WI38 (cell line): ENCODE measurements around the gene CAMK2D.
"Not testable (repeated sequence)": the region's sequence is repeated elsewhere in the genome, so short reads cannot be mapped to it uniquely, and the experiment has no call there.

Source experiments
- H3K4me3 ChIP-seq: 2 replicates; pipeline ENCODE4 v1.5.1; 2011; ENCODE audit warnings: low read depth, mild to moderate bottlenecking, control low read depth, low read length
- TF ChIP-seq, protein P1 (sequence below): IDR thresholded peaks from 2 replicates; pipeline ENCODE4 v1.5.1; 2012; ENCODE audit warnings: low read depth, mild to moderate bottlenecking, control low read depth, low read length

CAMK2D gene

DNA sequence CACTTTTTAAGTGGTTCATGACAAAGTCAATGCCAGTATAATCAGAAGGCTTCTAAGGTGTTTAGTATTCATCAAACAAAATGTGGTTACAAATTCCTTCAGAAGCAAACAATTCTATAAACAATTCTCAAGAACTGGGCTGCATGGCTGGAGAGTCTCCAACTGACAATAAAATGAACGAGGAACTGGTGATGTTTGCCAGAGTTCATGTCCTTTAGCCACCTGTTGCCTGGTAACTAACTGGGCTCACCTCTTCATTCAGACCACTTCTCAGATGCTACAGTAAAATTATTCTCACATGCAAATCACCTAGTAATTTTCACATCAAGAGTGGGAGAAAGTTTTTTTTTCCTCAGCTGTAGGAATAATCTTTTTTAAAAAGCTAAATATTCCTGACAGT lies 53.3 kb downstream of the CAMK2D start:
- H3K4me3 ChIP-seq: no peak overlapping the region

DNA sequence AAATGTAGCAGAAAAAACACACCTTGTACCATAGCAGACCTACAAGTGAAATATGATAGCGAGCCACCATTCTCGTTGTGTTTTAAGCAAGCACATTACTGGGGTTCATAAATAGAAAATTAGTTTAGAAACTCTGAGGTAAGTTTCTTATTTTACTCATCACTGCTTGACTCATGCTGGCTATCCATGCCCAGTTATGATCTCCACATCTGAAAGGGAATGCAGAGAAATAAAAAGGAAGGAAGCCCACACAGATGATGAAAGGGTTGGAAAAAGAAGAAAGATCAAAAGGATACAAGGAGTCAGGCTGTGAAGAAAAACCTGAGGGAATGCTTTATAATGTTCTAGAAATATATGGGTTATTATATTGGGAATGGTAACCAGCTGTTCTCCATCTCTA lies 54.5 kb downstream of the CAMK2D start:
- H3K4me3 ChIP-seq: no peak overlapping the region
- TF ChIP-seq, protein P1, sequence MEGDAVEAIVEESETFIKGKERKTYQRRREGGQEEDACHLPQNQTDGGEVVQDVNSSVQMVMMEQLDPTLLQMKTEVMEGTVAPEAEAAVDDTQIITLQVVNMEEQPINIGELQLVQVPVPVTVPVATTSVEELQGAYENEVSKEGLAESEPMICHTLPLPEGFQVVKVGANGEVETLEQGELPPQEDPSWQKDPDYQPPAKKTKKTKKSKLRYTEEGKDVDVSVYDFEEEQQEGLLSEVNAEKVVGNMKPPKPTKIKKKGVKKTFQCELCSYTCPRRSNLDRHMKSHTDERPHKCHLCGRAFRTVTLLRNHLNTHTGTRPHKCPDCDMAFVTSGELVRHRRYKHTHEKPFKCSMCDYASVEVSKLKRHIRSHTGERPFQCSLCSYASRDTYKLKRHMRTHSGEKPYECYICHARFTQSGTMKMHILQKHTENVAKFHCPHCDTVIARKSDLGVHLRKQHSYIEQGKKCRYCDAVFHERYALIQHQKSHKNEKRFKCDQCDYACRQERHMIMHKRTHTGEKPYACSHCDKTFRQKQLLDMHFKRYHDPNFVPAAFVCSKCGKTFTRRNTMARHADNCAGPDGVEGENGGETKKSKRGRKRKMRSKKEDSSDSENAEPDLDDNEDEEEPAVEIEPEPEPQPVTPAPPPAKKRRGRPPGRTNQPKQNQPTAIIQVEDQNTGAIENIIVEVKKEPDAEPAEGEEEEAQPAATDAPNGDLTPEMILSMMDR: no peak

More for the DNA sequence above, 53.3 kb downstream of the CAMK2D start:
- TF ChIP-seq, protein P1: no peak

DNA sequence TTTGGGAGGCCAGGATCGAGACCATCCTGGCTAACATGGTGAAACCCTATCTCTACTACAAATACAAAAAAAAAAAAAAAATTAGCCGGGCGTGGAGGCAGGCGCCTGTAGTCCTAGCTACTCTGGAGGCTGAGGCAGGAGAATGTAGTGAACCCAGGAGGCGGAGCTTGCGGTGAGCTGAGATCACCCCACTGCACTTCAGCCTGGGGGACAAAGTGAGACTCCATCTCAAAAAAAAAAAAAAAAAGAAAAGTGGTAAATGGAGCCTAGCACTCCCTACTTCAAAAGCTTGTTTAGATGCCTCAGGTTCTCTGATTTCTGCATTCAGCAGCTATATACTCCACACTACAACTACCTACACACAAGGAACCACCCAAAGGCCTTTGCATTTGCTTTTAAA lies 56.4 kb downstream of the CAMK2D start:
- not testable (repeated sequence) for H3K4me3 ChIP-seq

DNA sequence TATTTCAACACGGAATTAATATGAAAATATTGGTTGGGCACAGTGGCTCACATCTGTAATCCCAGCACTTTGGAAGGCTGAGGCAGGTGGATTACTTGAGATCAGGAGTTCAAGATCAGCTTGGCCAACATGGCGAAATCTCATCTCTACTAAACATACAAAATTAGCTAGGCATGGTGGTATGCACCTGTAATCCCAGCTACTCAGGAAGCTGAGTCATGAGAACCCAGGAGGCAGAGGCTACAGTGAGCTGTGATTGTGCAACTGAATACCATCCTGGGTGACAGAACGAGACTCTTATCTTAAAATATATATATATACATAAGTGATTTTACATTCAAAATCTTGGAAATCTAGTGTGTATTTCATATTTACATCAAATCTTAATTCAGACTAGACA lies 58.9 kb downstream of the CAMK2D start:
- not testable (repeated sequence) for H3K4me3 ChIP-seq

DNA sequence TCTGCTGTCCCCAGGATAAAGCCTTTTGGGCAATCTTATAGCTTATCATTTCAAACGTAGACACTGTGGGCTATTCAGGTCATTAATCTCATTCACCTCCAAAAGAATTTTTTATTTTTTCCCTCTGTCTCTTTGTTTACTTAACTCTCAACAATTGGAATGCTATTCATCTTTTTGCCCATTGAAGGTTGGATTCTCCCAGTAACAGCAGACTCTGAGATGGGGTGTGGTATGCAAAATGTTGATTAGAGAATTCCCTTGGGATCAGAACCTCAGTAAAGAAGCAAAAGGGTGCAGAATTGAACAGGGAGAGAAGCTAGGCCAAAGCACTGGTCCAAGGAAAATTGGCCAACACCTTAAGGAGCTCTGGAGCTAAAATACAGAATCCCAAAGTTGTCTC lies 60.4 kb downstream of the CAMK2D start:
- TF ChIP-seq, protein P1: no peak
- H3K4me3 ChIP-seq: no peak overlapping the region

DNA sequence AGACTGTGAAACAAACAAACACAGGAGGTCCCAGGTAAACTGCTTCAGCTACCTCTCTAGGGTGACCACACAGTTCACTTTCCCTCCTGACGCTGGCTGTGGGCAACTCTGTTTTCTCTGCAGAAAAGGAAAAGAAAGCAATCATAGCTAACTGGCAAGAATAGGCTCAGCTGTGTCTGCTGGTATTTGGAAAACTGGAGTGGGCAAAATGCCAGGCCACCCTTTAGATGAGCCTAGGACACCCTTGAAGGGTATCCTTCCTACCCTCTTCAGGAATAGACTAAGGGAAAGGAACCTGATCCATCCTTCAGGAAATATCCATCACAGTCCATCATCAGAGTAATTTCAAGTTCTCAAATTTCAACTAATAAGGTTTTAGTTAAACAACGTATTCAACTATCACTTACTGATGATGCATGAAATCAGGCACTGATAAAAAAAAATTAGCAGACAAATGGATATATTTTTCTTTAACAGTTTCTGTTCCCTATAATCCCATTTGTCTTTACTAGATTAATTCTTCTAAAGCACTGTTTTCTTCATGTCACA lies 60.9 kb downstream of the CAMK2D start:
- TF ChIP-seq, protein P1: no peak
- no peak overlapping the region for H3K4me3 ChIP-seq

DNA sequence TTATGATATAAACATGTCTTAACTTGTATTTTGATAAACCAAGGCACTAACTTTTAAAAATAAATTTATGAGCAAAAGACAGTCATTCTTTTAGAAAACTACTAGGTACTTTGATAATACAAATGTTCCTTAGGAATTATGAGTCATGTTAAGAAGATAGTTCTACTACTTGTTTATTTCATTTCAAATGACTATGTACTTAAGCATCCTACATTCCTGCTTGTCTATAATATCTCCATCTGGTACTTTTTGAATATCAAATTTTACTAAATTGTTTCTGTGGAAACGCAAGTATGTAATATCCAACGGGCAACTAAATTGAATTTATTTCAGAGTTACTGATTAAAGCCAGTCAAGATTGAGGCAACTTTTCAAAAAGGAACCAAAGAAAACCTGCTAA lies 61.8 kb downstream of the CAMK2D start:
- TF ChIP-seq, protein P1: no peak
- no peak overlapping the region for H3K4me3 ChIP-seq

DNA sequence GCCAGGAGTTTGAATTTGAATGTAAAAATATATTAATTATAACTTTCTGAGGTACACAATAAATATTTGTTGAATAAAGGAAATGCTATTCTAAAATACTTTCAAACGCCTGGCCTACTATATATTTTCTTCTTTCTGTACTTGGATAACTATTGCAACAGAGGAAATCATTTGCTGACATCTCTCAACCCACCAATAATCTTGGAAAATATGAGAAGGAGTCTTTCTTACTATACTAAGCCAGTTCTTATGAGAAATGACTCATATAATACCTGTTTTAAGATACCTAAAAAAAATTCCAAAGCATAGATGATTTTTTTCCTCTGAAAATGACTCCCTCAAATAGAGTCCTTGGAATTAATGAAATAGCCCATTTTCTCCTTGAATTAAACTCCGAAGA lies 64.1 kb downstream of the CAMK2D start:
- TF ChIP-seq, protein P1: no peak
- H3K4me3 ChIP-seq: no peak overlapping the region
